ENCODE measurements around the gene IFIT1B.

Gene IFIT1B

DNA sequence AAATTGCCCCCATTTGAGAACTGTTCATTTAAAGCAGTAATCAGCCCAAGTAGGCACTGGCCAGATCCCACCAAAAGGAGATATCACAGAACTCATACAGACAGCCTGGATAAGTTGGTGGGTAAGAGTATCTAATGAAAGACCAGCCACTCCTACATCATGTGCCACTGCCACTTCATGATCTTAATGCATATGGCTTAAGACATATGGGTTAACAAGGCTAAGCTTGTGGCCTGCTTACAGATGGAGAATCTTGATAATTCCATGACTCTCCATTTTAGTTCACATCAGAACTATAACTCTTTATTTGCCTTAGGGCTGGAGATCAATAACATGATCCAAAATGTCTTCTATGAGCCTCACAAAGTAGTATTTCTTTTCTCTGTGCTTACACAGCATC lies 6.8 kb upstream of the IFIT1B start:
- DNase-seq: no peak
- H3K36me3 ChIP-seq: no peaks in the 10 kb centered on the region
- no peaks in the 10 kb centered on the region for H3K27me3 ChIP-seq (ENCODE audit: insufficient read depth, low read depth, severe bottlenecking)
- H3K9me3 ChIP-seq (ENCODE audit: severe bottlenecking): no peaks in the 10 kb centered on the region
- TF ChIP-seq, protein P1, sequence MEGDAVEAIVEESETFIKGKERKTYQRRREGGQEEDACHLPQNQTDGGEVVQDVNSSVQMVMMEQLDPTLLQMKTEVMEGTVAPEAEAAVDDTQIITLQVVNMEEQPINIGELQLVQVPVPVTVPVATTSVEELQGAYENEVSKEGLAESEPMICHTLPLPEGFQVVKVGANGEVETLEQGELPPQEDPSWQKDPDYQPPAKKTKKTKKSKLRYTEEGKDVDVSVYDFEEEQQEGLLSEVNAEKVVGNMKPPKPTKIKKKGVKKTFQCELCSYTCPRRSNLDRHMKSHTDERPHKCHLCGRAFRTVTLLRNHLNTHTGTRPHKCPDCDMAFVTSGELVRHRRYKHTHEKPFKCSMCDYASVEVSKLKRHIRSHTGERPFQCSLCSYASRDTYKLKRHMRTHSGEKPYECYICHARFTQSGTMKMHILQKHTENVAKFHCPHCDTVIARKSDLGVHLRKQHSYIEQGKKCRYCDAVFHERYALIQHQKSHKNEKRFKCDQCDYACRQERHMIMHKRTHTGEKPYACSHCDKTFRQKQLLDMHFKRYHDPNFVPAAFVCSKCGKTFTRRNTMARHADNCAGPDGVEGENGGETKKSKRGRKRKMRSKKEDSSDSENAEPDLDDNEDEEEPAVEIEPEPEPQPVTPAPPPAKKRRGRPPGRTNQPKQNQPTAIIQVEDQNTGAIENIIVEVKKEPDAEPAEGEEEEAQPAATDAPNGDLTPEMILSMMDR (IDR thresholded peaks at IDR 0.05; ENCODE audit: low read depth, low read length): no peak
- H3K27ac ChIP-seq: no peak overlapping the region
- no peak overlapping the region for H3K4me3 ChIP-seq (ENCODE audit: low read depth, low read length)

- no peaks in the 10 kb centered on the region for H3K9me3 ChIP-seq (ENCODE audit: severe bottlenecking)
- no peak overlapping the region for H3K27ac ChIP-seq
- no peaks in the 10 kb centered on the region for H3K36me3 ChIP-seq
- TF ChIP-seq, protein P1 (IDR thresholded peaks at IDR 0.05; ENCODE audit: low read depth, low read length): no peak
- no peaks in the 10 kb centered on the region for H3K27me3 ChIP-seq (ENCODE audit: insufficient read depth, low read depth, severe bottlenecking)
- H3K4me3 ChIP-seq (ENCODE audit: low read depth, low read length): no peak overlapping the region
- DNase-seq: no peak
Observed at GRCh38 chr10:89371987-89372386, 5.9 kb upstream of the IFIT1B start.

GRCh38 chr10:89373916-89374711 lies 3.7 kb upstream of the IFIT1B start:
- H3K4me3 ChIP-seq (ENCODE audit: low read depth, low read length): no peak overlapping the region
- DNase-seq: no peak
- H3K36me3 ChIP-seq: no peaks in the 10 kb centered on the region
- TF ChIP-seq, protein P1 (IDR thresholded peaks at IDR 0.05; ENCODE audit: low read depth, low read length): no peak
- H3K27ac ChIP-seq: no peak overlapping the region
- no peaks in the 10 kb centered on the region for H3K9me3 ChIP-seq (ENCODE audit: severe bottlenecking)
- no peaks in the 10 kb centered on the region for H3K27me3 ChIP-seq (ENCODE audit: insufficient read depth, low read depth, severe bottlenecking)

DNA sequence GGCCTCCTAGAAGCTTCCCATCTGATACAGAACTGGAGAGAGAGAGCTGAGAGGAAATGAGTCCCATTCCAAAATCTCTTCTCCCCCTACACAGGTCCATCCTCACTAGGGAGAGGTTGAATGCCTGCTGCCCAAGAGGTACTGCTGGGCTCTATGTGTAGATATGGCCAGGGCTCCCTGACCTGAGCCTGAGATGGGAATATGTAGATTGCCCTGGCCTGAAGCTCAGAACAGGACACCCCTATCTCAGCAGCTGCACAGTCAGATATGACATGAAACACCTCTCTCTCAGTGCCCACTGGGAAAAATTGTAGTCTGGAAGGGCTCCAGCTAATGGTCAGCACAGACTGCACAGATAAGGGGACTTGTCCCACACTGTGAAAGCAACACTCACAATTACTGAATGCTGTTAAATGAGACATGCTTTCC lies 3.1 kb upstream of the IFIT1B start:
- TF ChIP-seq, protein P1 (IDR thresholded peaks at IDR 0.05; ENCODE audit: low read depth, low read length): no peak
- Histone ChIP-seq H3K9me3 (ENCODE audit: severe bottlenecking) (no peaks in the 10 kb centered on the region), H3K36me3 (no peaks in the 10 kb centered on the region), H3K27me3 (ENCODE audit: insufficient read depth, low read depth, severe bottlenecking) (no peaks in the 10 kb centered on the region), H3K4me3 (ENCODE audit: low read depth, low read length) (no peak overlapping the region), H3K27ac (no peak overlapping the region)
- no peak for DNase-seq

DNA sequence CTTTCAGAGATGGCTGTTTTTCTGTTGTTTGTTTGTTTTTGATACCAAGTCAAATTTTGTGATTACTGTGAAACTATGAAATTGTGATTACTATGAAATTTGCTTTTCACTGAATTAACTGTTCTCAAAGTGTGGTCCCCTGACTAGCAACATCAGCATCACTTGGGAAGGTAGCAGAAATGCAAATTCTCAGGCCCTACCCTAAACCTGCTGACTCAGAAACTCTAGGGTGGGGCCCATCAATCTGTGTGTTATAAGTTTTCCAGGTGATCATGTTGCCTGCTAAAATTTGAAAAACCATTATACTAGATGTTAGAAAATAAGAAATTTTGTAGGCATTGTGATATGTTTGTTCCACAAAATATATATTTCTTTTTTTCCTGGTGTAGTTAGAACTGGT lies 1.2 kb downstream of the IFIT1B start:
- H3K36me3 ChIP-seq: no peaks in the 10 kb centered on the region
- no peak for DNase-seq
- H3K27ac ChIP-seq: no peak overlapping the region; the same call in 1 of the 2 replicates
- no peak overlapping the region for H3K4me3 ChIP-seq (ENCODE audit: low read depth, low read length)
- TF ChIP-seq, protein P1 (IDR thresholded peaks at IDR 0.05; ENCODE audit: low read depth, low read length): no peak
- no peaks in the 10 kb centered on the region for H3K9me3 ChIP-seq (ENCODE audit: severe bottlenecking)
- H3K27me3 ChIP-seq (ENCODE audit: insufficient read depth, low read depth, severe bottlenecking): no peaks in the 10 kb centered on the region

- H3K27me3 ChIP-seq (ENCODE audit: insufficient read depth, low read depth, severe bottlenecking): no peaks in the 10 kb centered on the region
- no peaks in the 10 kb centered on the region for H3K9me3 ChIP-seq (ENCODE audit: severe bottlenecking)
- DNase-seq: no peak
- TF ChIP-seq, protein P1 (IDR thresholded peaks at IDR 0.05; ENCODE audit: low read depth, low read length): no peak
- H3K36me3 ChIP-seq: no peaks in the 10 kb centered on the region
- H3K4me3 ChIP-seq (ENCODE audit: low read depth, low read length): no peak overlapping the region
- no peak overlapping the region for H3K27ac ChIP-seq
Observed at GRCh38 chr10:89382757-89383156, 4.9 kb downstream of the IFIT1B start.

All from WERI-Rb-1 (cell line).